ENCODE data around the gene NUDCD2. TPM values are rescaled to one million over a fixed set of nuclear protein-coding genes. Genes with fewer than 3 reads are reported as not detected.

NUDCD2 gene
- total and polyA plus RNA-seq, 9 of the 15 experiments (the other 6 are each of a cell fraction or from before 2014, with no cell fraction given), result 14.6 to 76.9 (median 32.5) TPM

- TF ChIP-seq ZKSCAN1 (IDR thresholded peaks at IDR 0.05; ENCODE audit: low read depth, low read length) (no peak), CBFA2T2 (conservative IDR thresholded peaks at IDR 0.05) (no peak), MNT (conservative IDR thresholded peaks at IDR 0.05) (peak; percentile 85 to 88), GTF2B (IDR thresholded peaks at IDR 0.05; ENCODE audit: extremely low read depth, insufficient read length) (no peak), ZFP91 (CRISPR knock-in tag; IDR thresholded peaks at IDR 0.05) (no peak), MYBL2 (IDR thresholded peaks at IDR 0.05; ENCODE audit: low read depth) (no peak), MYBL2 (CRISPR knock-in tag; IDR thresholded peaks at IDR 0.05; ENCODE audit: borderline replicate concordance) (no peak), ZNF121 (CRISPR knock-in tag; conservative IDR thresholded peaks at IDR 0.05) (no peak), TBL1XR1 (IDR thresholded peaks at IDR 0.05; ENCODE audit: low read length in 2 of 2) (0 out of 4 replicates have a peak, but pooled peaks of 1 of the 2 experiments have one; percentile 21), CHD1 (IDR thresholded peaks at IDR 0.05; ENCODE audit: low read length) (no peak), MEF2A (IDR thresholded peaks at IDR 0.05; ENCODE audit: control insufficient read depth, low read depth, low read length) (no peak), ARNT (IDR thresholded peaks at IDR 0.05) (no peak)
Measured at GRCh38 chr5:163459819-163460561, at the start of gene NUDCD2 (continued).

Data from K562 (cell line).